GM19351 (cell line): ENCODE data around the gene EMP2.
"Not testable (repeated sequence)": the region's sequence is repeated elsewhere in the genome, so short reads cannot be mapped to it uniquely, and the experiment has no call there.

Experiments
- ATAC-seq: cut with Tn5 transposase; IDR thresholded peaks from one replicate; pipeline ENCODE4 v1.9.1; 2021; ENCODE audit warnings: mild to moderate bottlenecking, moderate library complexity; ENCODE audit not compliant: unreplicated experiment

EMP2 gene

GRCh38 chr16:10578474-10579316, 1.7 kb downstream of the EMP2 start:
- no peak for ATAC-seq

DNA sequence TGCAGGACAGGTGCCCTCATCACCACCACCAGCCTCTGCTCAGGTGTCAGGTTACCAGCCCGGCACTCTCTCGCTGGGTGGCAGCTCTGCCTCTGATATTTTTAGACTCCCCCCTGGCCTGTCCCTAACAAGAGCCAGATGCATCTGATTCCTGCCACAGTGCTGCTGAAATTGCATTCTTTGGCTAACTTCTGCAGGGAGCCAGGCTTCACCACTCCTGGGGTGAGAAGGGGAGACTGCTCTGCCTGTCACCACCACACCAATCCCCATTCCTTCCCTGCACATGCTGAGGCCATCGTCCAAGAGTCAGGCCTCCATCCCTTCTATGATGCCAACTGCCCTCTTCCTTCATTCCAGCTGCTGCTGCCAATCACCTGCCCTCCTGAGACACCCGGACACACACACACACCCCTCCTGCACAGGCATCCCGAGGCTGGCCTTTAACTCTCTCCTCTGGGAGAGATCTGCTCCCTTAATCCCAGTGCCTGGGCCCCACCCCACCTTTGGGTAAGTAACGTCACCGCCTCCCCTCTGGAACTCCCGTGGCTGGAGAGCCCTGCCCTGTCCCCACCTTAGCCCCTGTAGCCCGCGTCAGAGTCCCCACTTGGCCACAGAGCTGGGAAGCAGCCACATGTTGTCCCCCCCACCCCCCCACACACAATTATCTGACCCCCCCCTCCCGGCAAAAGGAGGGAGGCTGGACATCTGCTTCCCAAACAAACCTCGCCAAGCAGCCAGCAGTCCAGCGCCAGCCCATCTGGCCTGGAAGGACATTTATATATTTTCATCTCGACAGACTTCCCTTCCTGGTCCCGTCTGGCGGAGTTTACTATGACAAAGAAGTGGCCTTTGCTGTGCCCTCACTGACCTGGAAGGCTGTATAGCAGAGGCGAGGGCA, 2.8 kb downstream of the EMP2 start:
- ATAC-seq, result no peak

GRCh38 chr16:10576390-10577304, 3.8 kb downstream of the EMP2 start:
- ATAC-seq, result no peak

DNA sequence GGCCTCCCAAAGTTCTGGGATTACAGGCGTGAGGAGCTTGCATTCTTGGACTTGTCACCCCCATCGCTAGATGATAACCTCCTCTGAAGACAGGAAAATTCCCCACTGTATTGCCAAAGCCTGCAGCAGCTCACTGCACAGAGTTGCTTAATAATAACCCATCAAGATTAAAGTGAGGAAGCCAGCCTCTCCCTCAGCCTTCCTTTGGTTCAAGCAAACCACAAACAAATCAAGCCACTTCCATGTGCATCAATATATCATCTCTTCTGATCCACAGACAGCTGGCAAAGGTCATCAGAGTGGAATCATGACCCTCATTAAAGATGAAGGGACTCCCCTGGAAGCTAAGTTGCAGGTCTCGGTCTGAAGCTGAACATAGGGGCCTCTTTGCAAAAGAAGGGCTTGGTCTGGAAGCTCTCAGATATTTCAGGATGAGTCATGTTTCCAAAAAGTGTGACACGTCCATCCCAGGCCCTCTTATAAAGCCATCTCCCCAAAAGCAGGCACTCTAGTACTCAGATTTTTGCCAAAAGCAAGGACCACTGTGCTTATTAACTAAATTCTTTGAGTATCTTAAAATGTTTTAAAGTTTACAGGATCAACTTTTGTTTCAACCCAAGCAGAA, 4.8 kb downstream of the EMP2 start:
- no peak for ATAC-seq

DNA sequence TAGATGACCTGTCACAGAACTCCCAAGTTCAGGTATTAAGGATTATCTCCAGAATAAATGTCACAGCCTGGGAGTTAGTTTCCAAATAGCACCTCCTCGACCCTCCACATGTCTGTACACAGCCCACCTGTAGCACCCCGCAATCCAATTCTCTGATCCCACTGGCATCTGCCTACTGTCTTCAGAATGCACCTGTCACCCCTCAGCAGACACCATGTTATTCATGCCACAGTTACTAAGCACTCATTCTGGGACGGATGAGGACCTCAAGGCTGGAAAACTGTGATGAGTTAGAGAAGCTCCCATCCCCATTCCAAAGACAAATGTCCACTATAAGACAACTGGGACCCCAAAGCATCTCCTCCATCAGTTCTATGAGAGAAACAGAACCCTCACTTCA, 7.8 kb downstream of the EMP2 start:
- ATAC-seq, result no peak

- ATAC-seq, result no peak
Measured at GRCh38 chr16:10571354-10571753, 9.0 kb downstream of the EMP2 start.

GRCh38 chr16:10569621-10570020, 10.8 kb downstream of the EMP2 start:
- no peak for ATAC-seq

- no peak for ATAC-seq
Measured at GRCh38 chr16:10566613-10567012, 13.8 kb downstream of the EMP2 start.

DNA sequence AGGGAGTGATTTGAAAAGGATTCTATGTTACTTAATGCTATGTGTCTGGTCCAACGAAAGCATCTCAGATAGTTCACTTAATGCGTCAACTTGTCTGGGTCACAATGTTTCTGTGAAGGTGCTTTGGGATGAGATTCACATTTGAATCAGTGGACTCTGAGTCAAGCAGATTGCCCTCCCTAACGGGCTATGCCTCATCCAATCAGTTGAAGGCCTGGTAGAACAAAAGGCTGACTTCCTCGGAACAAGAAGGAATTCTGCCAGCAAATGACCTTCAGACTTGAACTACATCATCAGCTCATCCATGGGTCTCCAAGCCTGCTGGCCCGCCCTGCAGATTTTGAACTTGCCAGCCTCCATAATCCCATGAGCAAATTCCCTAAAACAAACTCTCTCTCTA, 15.2 kb downstream of the EMP2 start:
- ATAC-seq, result no peak

GRCh38 chr16:10564591-10564990, 15.8 kb downstream of the EMP2 start:
- ATAC-seq, result no peak

GRCh38 chr16:10562361-10562899, 18.0 kb downstream of the EMP2 start:
- no peak for ATAC-seq

GRCh38 chr16:10561425-10561824, 19.0 kb downstream of the EMP2 start:
- ATAC-seq, result no peak

GRCh38 chr16:10561001-10561400, 19.4 kb downstream of the EMP2 start:
- no peak for ATAC-seq

DNA sequence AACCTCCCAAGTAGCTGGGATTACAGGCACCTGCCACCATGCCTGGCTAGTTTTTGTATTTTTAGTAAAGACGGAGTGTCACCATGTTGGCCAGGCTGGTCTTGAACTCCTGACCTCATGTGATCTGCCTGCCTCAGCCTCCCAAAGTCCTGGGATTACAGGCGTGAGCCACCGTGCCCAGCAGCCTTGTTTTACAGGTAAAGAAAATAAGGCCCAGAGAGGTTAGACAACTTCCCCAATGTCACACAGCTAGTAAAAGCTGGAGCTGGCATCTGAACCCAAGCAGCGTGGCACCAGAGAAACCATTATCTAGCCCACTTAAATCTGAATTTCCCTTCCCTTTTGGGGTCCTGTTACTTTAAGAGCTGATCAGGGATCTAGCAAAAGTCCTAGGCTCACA, 20.6 kb downstream of the EMP2 start:
- ATAC-seq, result not testable (repeated sequence)

- no peak for ATAC-seq
Measured at GRCh38 chr16:10558746-10559641, 21.4 kb downstream of the EMP2 start.

DNA sequence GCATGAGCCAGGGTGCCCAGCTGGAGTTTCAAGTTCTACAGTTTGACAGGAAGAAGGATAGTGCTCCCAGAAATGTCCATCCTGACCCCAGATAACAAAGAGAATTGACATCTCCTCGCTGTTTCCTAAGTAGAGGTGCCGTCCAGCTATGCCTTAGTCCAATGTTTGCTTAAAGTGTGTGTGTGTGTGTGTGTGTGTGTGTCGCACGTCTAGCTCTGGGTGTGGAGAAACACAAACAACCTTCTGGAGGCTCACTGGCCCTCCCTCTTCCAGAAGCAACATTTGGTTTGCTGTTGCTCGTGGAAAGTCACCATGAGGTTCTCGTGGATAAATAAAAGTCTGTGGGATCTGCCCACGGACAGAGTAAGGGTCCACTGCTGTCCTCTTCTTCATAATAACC, 22.1 kb downstream of the EMP2 start:
- ATAC-seq, result no peak

DNA sequence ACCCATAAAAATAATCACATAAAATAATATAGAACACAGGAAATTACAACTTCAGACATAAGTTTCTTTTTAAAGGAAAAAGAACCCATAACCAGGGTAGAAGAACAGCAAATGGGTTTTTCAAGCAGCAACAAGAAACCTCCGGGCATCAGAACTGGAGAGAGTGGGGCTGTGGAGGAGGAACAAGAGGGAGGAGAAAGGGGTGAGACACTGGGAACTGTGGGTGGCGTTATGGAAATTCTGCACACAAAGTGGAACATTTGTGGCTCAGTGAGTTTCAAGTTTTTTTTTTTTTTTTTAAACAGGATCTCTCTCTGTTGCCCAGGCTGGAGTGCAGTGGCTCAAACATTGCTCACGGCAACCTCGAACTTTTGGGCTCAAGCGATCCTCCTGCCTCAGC, 22.6 kb downstream of the EMP2 start:
- ATAC-seq, result no peak

DNA sequence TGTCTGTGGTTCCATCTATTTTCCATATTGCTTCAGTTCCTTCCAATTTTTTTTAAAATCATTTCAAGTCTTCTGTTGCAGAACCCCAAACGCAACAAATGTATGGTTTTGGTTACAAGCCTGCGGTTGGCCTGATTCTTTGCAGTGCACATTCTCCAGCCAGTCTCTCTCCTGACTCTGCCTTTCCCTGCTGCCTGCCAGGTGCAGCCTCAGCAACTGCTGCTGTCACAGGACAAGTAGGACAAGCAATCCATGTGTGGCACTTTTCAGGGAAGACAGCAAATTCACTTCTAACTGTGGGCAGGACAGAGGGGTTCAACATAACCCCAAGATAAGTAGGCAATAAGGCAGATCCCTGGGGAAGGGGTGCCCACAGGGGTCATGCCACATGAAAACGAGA, 24.2 kb downstream of the EMP2 start:
- ATAC-seq, result no peak

DNA sequence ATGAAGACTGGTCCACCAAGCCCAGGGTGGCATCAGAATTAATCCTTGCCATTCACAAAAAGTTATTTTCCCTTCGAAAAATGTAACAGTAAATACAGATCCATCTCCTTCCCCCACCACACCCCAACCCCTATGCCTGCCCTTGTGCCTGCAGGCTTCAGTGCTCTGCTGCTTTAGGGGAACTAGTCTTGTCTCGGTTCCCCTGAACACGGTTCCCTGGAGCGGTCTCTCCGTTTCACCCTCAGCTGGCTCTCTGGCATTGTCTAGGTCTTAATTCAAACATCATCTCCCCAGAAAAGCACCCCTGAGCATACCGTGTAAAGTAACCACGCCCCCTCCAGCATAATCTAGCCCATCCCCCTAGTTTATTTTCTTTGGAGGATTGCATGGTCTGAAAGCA, 25.8 kb downstream of the EMP2 start:
- no peak for ATAC-seq
